ENCODE results near the gene NOC2L. TPM values are rescaled to one million over a fixed set of nuclear protein-coding genes. Genes with fewer than 3 reads are reported as not detected.

Gene NOC2L
- total and polyA plus RNA-seq, 5 experiments from 2014 or later = 49.5 to 78.3 (median 68.2) TPM

DNA sequence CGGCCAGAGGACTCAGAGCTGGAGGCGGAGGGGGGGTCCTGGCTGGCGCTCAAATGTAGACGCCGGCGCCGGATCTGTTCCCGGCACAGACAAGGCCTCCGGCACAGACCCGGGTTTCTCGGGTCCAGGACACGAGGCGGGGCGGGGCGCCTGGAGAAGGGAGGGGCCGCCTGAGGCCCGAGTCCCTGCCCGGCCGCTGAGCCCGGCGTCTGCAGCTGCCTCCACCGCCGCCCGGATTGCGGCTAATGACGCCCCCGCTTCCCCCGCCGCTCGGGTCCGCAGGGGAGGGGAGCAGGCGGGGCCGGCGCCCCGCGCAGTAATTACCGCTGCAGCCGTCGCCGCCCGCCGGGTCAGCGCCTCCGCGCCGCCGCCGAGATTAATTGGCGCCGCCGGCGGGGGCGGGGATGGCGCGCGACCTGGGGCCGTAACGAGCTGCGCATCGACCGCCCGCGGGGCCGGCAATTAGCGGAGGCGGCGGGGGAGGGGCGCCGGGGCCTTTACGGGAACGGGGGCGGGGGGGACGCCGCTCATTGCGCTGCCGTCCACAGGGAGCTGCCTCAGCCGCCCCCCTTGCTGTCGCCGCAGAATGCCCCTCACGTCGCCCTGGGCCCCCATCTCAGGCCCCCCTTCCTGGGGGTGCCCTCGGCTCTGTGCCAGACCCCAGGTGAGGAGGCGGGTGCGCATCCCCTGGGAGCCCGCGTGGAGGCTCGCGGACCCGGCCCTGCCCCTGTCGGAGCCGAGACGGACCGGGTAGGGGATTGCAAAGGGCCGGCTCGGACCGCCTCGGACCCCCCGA is 17.3 kb downstream of the NOC2L start:
- peaks cover 2 to 33% (median 17%) of the 10 kb centered on the region in 5 donors for H3K27me3 Mint-ChIP-seq
- peaks cover 0 to 15% (median 3%) of the 10 kb centered on the region in 3 donors for H3K36me3 Mint-ChIP-seq
- H3K4me3 Mint-ChIP-seq = peak overlapping the region; percentile 56 to 86 (median 76)
- no peaks in the 10 kb centered on the region for H3K9me3 Mint-ChIP-seq
- peak; percentile 11 to 21 for ATAC-seq
- POLR2A ChIA-PET = interaction anchor here (0.8 to 3.1 kb wide), 9 partner anchors 11 to 443 kb away, joined by 3 to 16 read pairs (median 4); partner anchors contain the start of genes ISG15 and NOC2L
- DNase-seq = peak in 1 of 10 donors; percentile 13
- no peak overlapping the region for H3K27ac Mint-ChIP-seq
- H3K4me1 Mint-ChIP-seq = peaks cover 5 to 12% (median 9%) of the 10 kb centered on the region in 4 donors

- ATAC-seq = peak; percentile 24
- peaks cover 5 to 12% (median 9%) of the 10 kb centered on the region in 4 donors for H3K4me1 Mint-ChIP-seq
- H3K27me3 Mint-ChIP-seq = peaks cover 2 to 33% (median 18%) of the 10 kb centered on the region in 5 donors
- peak overlapping the region in 2 of 10 donors; percentile 31 to 32 for H3K27ac Mint-ChIP-seq
- H3K36me3 Mint-ChIP-seq = peaks cover 0 to 13% (median 3%) of the 10 kb centered on the region in 3 donors
- peak overlapping the region; percentile 56 to 86 (median 76) for H3K4me3 Mint-ChIP-seq
- no peaks in the 10 kb centered on the region for H3K9me3 Mint-ChIP-seq
- POLR2A ChIA-PET = interaction anchor here (0.9 to 3.1 kb wide), 8 partner anchors 11 to 310 kb away, joined by 3 to 16 read pairs (median 4); partner anchors contain the start of genes ISG15, NOC2L and SAMD11
- DNase-seq = no peak
These were observed 18.0 kb downstream of the NOC2L start for GRCh38 chr1:941015-941587.

- peak overlapping the region; percentile 32 to 86 (median 73) for H3K4me3 Mint-ChIP-seq
These were observed 18.7 kb downstream of the NOC2L start for GRCh38 chr1:940107-941014.

GRCh38 chr1:939511-940106 is 19.4 kb downstream of the NOC2L start:
- Mint-ChIP-seq H3K4me1 (peaks cover 3 to 14% (median 8%) of the 10 kb centered on the region in 4 donors), H3K36me3 (peaks cover 0 to under 1% (median 0%) of the 10 kb centered on the region in 3 donors), H3K4me3 (peak overlapping the region in 4 of 10 donors; percentile 3 to 83 (median 40)), H3K9me3 (no peaks in the 10 kb centered on the region), H3K27me3 (peaks cover 5 to 42% (median 22%) of the 10 kb centered on the region in 5 donors), H3K27ac (no peak overlapping the region)
- DNase-seq (no peak), ATAC-seq (no peak)
- POLR2A ChIA-PET = interaction anchor here (0.6 to 1.6 kb wide), 4 partner anchors 15 to 305 kb away, joined by 3 to 5 read pairs (median 4); no protein-coding TSS in a partner anchor

More at GRCh38 chr1:940107-941014, 18.7 kb downstream of the NOC2L start:
- peaks cover 4 to 12% (median 7%) of the 10 kb centered on the region in 4 donors for H3K4me1 Mint-ChIP-seq
- ATAC-seq (peak; percentile 19 to 36), DNase-seq (peak in 1 of 10 donors; percentile 27)
- no peak overlapping the region for H3K27ac Mint-ChIP-seq
- H3K9me3 Mint-ChIP-seq = no peaks in the 10 kb centered on the region
- POLR2A ChIA-PET = interaction anchor here (0.6 to 3.1 kb wide), 10 partner anchors 10 to 306 kb away, joined by 3 to 16 read pairs (median 4); partner anchors contain the start of genes ISG15, NOC2L and SAMD11
- peaks cover 0 to 5% (median 3%) of the 10 kb centered on the region in 3 donors for H3K36me3 Mint-ChIP-seq
- H3K27me3 Mint-ChIP-seq = peaks cover 2 to 37% (median 18%) of the 10 kb centered on the region in 5 donors

DNA sequence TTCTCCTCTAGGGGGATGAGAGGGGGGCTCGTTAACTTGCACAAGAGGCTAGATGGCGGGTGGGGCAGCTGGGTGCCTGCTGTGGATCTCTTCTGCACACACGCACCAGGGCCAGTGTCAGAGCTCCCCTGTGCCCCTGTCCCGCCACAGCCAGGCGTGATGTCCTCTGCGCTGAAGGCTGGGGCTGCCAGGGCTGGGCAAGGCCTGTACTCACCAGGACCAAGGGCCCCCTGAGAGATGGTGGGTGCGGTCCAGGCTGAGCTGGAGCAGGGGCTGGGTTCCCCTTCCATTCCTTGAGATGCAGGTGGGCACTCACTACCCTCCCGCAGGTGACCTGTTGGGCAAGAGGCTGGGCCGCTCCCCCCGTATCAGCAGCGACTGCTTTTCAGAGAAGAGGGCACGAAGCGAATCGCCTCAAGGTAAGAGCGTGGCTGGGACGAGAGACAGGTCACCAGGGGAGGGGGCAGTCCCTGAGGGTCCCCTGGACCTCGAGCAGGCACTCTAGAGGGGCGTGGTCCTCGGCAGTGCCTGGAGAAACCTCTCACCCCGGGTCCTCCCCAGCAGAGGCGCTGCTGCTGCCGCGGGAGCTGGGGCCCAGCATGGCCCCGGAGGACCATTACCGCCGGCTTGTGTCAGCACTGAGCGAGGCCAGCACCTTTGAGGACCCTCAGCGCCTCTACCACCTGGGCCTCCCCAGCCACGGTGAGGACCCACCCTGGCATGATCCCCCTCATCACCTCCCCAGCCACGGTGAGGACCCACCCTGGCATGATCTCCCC is 20.2 kb downstream of the NOC2L start:
- H3K27ac Mint-ChIP-seq = no peak overlapping the region
- POLR2A ChIA-PET = no interaction called here
- no peaks in the 10 kb centered on the region for H3K9me3 Mint-ChIP-seq
- peaks cover 5 to 42% (median 22%) of the 10 kb centered on the region in 5 donors for H3K27me3 Mint-ChIP-seq
- no peak for DNase-seq
- peak overlapping the region in 4 of 10 donors; percentile 10 to 83 (median 39) for H3K4me3 Mint-ChIP-seq
- peaks cover 3 to 14% (median 8%) of the 10 kb centered on the region in 4 donors for H3K4me1 Mint-ChIP-seq
- no peak for ATAC-seq
- H3K36me3 Mint-ChIP-seq = no peaks in the 10 kb centered on the region

DNA sequence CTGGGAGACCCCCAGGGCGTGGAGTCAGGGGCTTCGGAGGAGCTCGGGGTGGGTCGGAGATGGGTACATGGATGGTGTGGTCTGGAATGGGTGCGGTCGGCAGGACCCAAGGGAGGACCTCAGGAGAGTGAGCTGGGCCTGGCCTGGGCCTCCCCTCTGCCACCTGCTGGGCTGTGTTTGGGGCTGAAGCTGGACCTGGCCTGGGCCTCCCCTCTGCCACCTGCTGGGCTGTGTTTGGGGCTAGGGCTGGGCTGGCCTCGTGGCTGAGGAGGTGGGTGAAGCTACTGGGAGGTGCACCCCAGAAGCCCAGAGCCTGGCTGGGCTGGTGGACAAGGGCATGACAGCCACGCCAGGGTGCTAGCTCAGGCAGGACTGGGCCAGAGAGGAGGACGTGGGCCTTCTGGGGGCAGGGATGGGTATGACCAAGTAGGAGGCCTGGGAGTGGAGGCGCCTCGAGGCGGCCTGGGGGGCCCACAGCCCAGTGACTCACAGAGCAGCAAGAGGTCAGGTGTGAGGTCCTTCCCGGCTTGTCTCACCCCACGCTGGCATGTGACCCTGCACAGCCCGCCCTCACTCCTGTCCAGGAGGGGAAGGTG is 20.9 kb downstream of the NOC2L start:
- DNase-seq = no peak
- POLR2A ChIA-PET = no interaction called here
- no peak for ATAC-seq
- Mint-ChIP-seq H3K4me3 (no peak overlapping the region), H3K4me1 (peaks cover 3 to 14% (median 8%) of the 10 kb centered on the region in 4 donors), H3K27ac (no peak overlapping the region), H3K27me3 (peaks cover 5 to 47% (median 22%) of the 10 kb centered on the region in 5 donors), H3K9me3 (no peaks in the 10 kb centered on the region), H3K36me3 (no peaks in the 10 kb centered on the region)

GRCh38 chr1:937521-937920 is 21.5 kb downstream of the NOC2L start:
- Mint-ChIP-seq H3K4me3 (no peak overlapping the region), H3K36me3 (no peaks in the 10 kb centered on the region), H3K27ac (no peak overlapping the region), H3K4me1 (peaks cover 3 to 13% (median 8%) of the 10 kb centered on the region in 4 donors), H3K9me3 (no peaks in the 10 kb centered on the region), H3K27me3 (peaks cover 5 to 44% (median 22%) of the 10 kb centered on the region in 5 donors)
- DNase-seq = no peak
- no peak for ATAC-seq
- POLR2A ChIA-PET = no interaction called here

DNA sequence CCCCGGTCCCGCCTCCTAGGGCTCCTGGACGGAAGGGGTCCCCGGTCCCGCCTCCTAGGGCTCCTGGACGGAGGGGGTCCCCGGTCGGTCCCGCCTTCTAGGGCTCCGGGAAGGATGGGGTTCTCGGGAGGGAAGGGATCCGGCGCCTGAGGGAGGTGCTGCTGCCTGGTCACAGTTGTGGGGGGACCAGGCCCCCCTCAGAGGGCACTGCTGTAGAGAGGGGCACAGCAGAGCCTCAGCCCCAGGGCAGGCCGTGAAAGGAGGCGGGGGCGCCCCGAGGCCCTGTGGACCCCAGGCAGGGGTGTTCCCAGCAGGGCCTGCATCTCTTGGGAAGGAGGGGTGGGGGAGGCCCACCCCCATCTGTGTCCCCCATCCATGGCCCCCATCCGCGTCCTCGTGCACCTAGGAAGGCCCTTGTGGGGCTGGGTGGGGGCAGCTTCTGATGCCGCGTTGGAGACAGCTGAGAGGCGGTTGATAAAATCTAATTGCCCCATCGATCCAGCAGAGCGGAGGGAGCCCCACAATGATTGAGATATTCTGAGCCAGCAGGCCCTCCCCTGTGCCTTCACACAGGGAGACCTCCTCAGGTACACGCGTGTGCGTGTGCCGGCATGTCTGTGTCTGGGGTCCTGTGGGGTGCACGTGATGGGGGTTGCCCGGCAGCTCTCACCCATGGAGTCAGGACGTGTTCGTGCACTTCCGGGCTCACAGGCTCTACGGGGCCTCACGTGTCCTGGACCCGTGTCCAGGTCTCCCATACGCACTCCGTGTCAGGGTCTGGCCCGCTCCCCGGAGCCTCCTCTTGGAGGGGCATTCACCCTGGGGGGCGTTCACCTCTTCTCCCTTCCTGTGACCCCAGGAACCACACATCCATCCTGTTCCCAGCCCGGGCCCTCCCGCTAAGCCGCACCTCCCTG is 22.4 kb downstream of the NOC2L start:
- H3K4me3 Mint-ChIP-seq = peak overlapping the region in 1 of 10 donors; percentile 38
- POLR2A ChIA-PET = no interaction called here
- peaks cover 5 to 45% (median 22%) of the 10 kb centered on the region in 5 donors for H3K27me3 Mint-ChIP-seq
- no peak for ATAC-seq
- no peaks in the 10 kb centered on the region for H3K9me3 Mint-ChIP-seq
- DNase-seq = no peak
- H3K4me1 Mint-ChIP-seq = peaks cover 3 to 13% (median 8%) of the 10 kb centered on the region in 4 donors
- no peaks in the 10 kb centered on the region for H3K36me3 Mint-ChIP-seq
- no peak overlapping the region for H3K27ac Mint-ChIP-seq

- peaks cover 0 to 8% (median 3%) of the 10 kb centered on the region in 4 donors for H3K4me1 Mint-ChIP-seq
- no peaks in the 10 kb centered on the region for H3K36me3 Mint-ChIP-seq
- H3K27me3 Mint-ChIP-seq = peaks cover 6 to 47% (median 19%) of the 10 kb centered on the region in 5 donors
- DNase-seq (no peak), ATAC-seq (no peak)
- no peak overlapping the region for H3K4me3 Mint-ChIP-seq
- no peaks in the 10 kb centered on the region for H3K9me3 Mint-ChIP-seq
- POLR2A ChIA-PET = no interaction called here
- no peak overlapping the region for H3K27ac Mint-ChIP-seq
These were observed 23.3 kb downstream of the NOC2L start for GRCh38 chr1:935751-936231.

Data from naive thymus-derived CD8-positive, alpha-beta T cell (primary cell).